ENCODE data around the gene ZNF644. TPM values are rescaled to one million over a fixed set of nuclear protein-coding genes. Genes with fewer than 3 reads are reported as not detected.

The ZNF644 gene
- total RNA-seq, 2 donors from 2014 or later = 36.3 to 54.3 TPM

- Histone ChIP-seq H3K9me3 (no peaks in the 10 kb centered on the region), H3K4me1 (replicated peaks) (no peaks in the 10 kb centered on the region), H3K4me3 (no peak overlapping the region), H3K27me3 (replicated peaks; ENCODE audit: insufficient read depth) (no peaks in the 10 kb centered on the region), H3K27ac (no peak overlapping the region), H3K36me3 (no peaks in the 10 kb centered on the region)
- no peak for DNase-seq (ENCODE audit: low spot score)
- intact Hi-C loops (cut with DNase I) = no loop called here
- TF ChIP-seq, protein P1, sequence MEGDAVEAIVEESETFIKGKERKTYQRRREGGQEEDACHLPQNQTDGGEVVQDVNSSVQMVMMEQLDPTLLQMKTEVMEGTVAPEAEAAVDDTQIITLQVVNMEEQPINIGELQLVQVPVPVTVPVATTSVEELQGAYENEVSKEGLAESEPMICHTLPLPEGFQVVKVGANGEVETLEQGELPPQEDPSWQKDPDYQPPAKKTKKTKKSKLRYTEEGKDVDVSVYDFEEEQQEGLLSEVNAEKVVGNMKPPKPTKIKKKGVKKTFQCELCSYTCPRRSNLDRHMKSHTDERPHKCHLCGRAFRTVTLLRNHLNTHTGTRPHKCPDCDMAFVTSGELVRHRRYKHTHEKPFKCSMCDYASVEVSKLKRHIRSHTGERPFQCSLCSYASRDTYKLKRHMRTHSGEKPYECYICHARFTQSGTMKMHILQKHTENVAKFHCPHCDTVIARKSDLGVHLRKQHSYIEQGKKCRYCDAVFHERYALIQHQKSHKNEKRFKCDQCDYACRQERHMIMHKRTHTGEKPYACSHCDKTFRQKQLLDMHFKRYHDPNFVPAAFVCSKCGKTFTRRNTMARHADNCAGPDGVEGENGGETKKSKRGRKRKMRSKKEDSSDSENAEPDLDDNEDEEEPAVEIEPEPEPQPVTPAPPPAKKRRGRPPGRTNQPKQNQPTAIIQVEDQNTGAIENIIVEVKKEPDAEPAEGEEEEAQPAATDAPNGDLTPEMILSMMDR (IDR thresholded peaks at IDR 0.05) = no peak
- TF ChIP-seq POLR2AphosphoS5 (IDR thresholded peaks at IDR 0.05) (no peak), POLR2A (IDR thresholded peaks at IDR 0.05) (no peak)
These were observed 10.5 kb upstream of the ZNF644 start for GRCh38 chr1:91032349-91032748.

GRCh38 chr1:91031081-91031480 is 9.2 kb upstream of the ZNF644 start:
- TF ChIP-seq, protein P1 (IDR thresholded peaks at IDR 0.05) = no peak
- TF ChIP-seq POLR2AphosphoS5 (IDR thresholded peaks at IDR 0.05) (no peak), POLR2A (IDR thresholded peaks at IDR 0.05) (no peak)
- no peak overlapping the region for H3K4me3 ChIP-seq
- no peaks in the 10 kb centered on the region for H3K27me3 ChIP-seq (replicated peaks; ENCODE audit: insufficient read depth)
- no peak overlapping the region for H3K27ac ChIP-seq
- DNase-seq (ENCODE audit: low spot score) = no peak
- no peaks in the 10 kb centered on the region for H3K36me3 ChIP-seq
- intact Hi-C loops (cut with DNase I) = no loop called here
- H3K9me3 ChIP-seq = no peaks in the 10 kb centered on the region
- WGBS = 89% methylated on average over 1 of the region's 1 CpG
- H3K4me1 ChIP-seq (replicated peaks) = no peaks in the 10 kb centered on the region

- intact Hi-C loops (cut with DNase I) = no loop called here
- TF ChIP-seq POLR2A (IDR thresholded peaks at IDR 0.05) (no peak), POLR2AphosphoS5 (IDR thresholded peaks at IDR 0.05) (no peak)
- TF ChIP-seq, protein P1 (IDR thresholded peaks at IDR 0.05) = no peak
- Histone ChIP-seq H3K27ac (no peak overlapping the region), H3K36me3 (no peaks in the 10 kb centered on the region), H3K4me3 (no peak overlapping the region), H3K9me3 (no peaks in the 10 kb centered on the region), H3K4me1 (replicated peaks) (no peaks in the 10 kb centered on the region), H3K27me3 (replicated peaks; ENCODE audit: insufficient read depth) (no peaks in the 10 kb centered on the region)
- 84% methylated on average over 1 of the region's 1 CpG for WGBS
- DNase-seq (ENCODE audit: low spot score) = no peak
These were observed 4.9 kb upstream of the ZNF644 start for GRCh38 chr1:91026777-91027176.

DNA sequence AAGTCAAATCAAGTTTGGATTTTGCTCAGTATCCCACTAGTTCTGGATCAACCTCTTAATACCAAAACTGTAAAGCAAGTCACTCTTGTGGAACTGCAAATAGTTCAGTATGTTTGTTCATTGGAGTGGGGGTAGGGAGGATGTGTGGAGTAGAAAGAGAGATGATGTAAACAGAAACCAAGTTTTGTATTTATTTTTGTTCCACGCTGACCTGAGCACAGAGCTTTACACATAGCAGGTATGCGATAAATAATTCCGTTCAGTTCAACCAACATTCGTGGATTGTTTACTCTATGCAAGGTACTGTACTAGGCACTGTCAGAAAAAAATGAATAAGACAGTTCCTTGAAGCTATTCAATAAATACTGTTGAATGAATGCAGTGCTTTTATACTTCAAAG is 4.5 kb upstream of the ZNF644 start:
- Histone ChIP-seq H3K4me3 (no peak overlapping the region), H3K9me3 (no peaks in the 10 kb centered on the region), H3K27ac (no peak overlapping the region), H3K4me1 (replicated peaks) (no peaks in the 10 kb centered on the region), H3K27me3 (replicated peaks; ENCODE audit: insufficient read depth) (no peaks in the 10 kb centered on the region), H3K36me3 (no peaks in the 10 kb centered on the region)
- TF ChIP-seq POLR2AphosphoS5 (IDR thresholded peaks at IDR 0.05) (no peak), POLR2A (IDR thresholded peaks at IDR 0.05) (no peak)
- TF ChIP-seq, protein P1 (IDR thresholded peaks at IDR 0.05) = no peak
- no peak for DNase-seq (ENCODE audit: low spot score)
- intact Hi-C loops (cut with DNase I) = no loop called here
- 45% methylated on average over 4 of the region's 4 CpGs for WGBS

GRCh38 chr1:91024481-91025119 is 2.8 kb upstream of the ZNF644 start:
- Histone ChIP-seq H3K36me3 (no peaks in the 10 kb centered on the region), H3K9me3 (no peaks in the 10 kb centered on the region), H3K4me1 (replicated peaks) (no peaks in the 10 kb centered on the region), H3K27ac (no peak overlapping the region), H3K27me3 (replicated peaks; ENCODE audit: insufficient read depth) (no peaks in the 10 kb centered on the region), H3K4me3 (no peak overlapping the region)
- TF ChIP-seq POLR2A (IDR thresholded peaks at IDR 0.05) = no peak
- TF ChIP-seq, protein P1 (IDR thresholded peaks at IDR 0.05) = no peak
- TF ChIP-seq POLR2AphosphoS5 (IDR thresholded peaks at IDR 0.05) = no peak
- intact Hi-C loops (cut with DNase I) = no loop called here
- 78% methylated on average over 3 of the region's 3 CpGs for WGBS
- no peak for DNase-seq (ENCODE audit: low spot score)

Data from prostate gland (tissue), 2 donors.